Suppressor macrophage (primary cell): ENCODE data around the gene NPVF.

ENCODE experiments used
- DNase-seq, 4 experiments: peaks; one replicate each; pipeline ENCODE4 v3.0.0-alpha.2; 2020 to 2022

The NPVF gene

GRCh38 chr7:25223206-25223605 lies 5.1 kb downstream of the NPVF start:
- no peak for DNase-seq

GRCh38 chr7:25222666-25223065 lies 5.6 kb downstream of the NPVF start:
- no peak for DNase-seq

GRCh38 chr7:25221009-25221408 lies 7.3 kb downstream of the NPVF start:
- no peak for DNase-seq

GRCh38 chr7:25218191-25218590 lies 10.1 kb downstream of the NPVF start:
- no peak for DNase-seq

GRCh38 chr7:25216837-25217236 lies 11.4 kb downstream of the NPVF start:
- DNase-seq, result peak; percentile 31 to 77 (median 61)

- no peak for DNase-seq
These were observed 12.5 kb downstream of the NPVF start for GRCh38 chr7:25215694-25216335.

- no peak for DNase-seq
These were observed 19.6 kb downstream of the NPVF start for GRCh38 chr7:25208525-25209221.

GRCh38 chr7:25207887-25208286 lies 20.4 kb downstream of the NPVF start:
- no peak for DNase-seq

GRCh38 chr7:25206765-25207164 lies 21.5 kb downstream of the NPVF start:
- DNase-seq, result no peak

GRCh38 chr7:25196132-25196896 lies 32.0 kb downstream of the NPVF start:
- DNase-seq, result no peak

GRCh38 chr7:25194036-25194435 lies 34.2 kb downstream of the NPVF start:
- DNase-seq, result no peak

GRCh38 chr7:25192043-25192442 lies 36.2 kb downstream of the NPVF start:
- no peak for DNase-seq

GRCh38 chr7:25189197-25189596 lies 39.1 kb downstream of the NPVF start:
- DNase-seq, result no peak

GRCh38 chr7:25187932-25188331 lies 40.4 kb downstream of the NPVF start:
- peak in 2 of 4 experiments; percentile 20 to 29 for DNase-seq

- DNase-seq, result no peak
These were observed 41.9 kb downstream of the NPVF start for GRCh38 chr7:25186436-25186835.

- peak in 1 of 4 experiments; percentile 6 for DNase-seq
These were observed 46.8 kb downstream of the NPVF start for GRCh38 chr7:25181532-25181931.

- DNase-seq, result no peak
These were observed 47.3 kb downstream of the NPVF start for GRCh38 chr7:25180946-25181345.

GRCh38 chr7:25180592-25180923 lies 47.7 kb downstream of the NPVF start:
- no peak for DNase-seq

GRCh38 chr7:25179771-25180591 lies 48.3 kb downstream of the NPVF start:
- DNase-seq, result peak; percentile 95 to 98 (median 97)

- DNase-seq, result peak in 2 of 4 experiments; percentile 3 to 4
These were observed 49.0 kb downstream of the NPVF start for GRCh38 chr7:25179325-25179724.
